GM21447 (cell line): ENCODE results near the gene RAB44.

ENCODE experiments used
- ATAC-seq: cut with Tn5 transposase; IDR thresholded peaks from one replicate; pipeline ENCODE4 v1.9.1; 2021; ENCODE audit not compliant: unreplicated experiment

The RAB44 gene

GRCh38 chr6:36769676-36770499, 72.3 kb downstream of the RAB44 start:
- ATAC-seq: no peak

DNA sequence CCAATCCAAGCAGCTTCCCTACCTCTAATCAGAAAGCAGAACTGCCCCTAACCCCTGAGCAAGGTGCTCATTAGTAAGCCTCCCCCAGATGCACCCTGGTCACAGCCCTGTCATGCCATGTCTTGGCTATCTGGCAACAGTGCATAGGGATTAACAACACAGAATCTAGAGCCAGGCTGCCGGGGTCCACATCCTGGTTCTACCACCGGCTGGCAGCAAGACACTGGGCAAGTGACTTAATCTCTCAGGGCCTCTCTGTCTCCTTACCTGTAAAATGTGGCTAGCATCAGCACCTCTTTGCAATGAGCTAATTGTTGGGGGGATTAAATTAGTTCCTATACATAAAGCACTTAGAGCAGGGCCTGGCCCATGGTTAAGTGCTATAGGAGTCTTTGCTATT, 73.5 kb downstream of the RAB44 start:
- no peak for ATAC-seq

GRCh38 chr6:36772397-36772796, 74.8 kb downstream of the RAB44 start:
- no peak for ATAC-seq

DNA sequence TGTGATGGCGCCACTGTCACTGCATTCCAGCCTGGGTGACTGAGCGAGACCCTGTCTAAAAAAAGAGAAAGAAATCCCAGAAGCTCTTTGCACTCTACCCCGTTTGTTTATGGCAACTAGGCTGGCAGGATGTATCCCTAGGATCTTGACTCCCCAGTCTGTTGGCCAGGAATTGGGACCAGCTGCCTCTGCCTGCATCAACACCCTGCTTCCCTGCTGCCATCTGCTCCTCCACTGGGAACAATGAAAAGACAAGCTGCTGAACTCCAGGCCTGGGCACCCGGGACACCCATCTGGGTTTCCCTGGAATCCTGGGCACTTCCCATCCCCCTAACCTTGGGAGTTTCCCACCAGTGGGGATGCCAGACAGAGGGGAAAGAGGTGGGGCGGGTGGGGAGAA, 76.7 kb downstream of the RAB44 start:
- no peak for ATAC-seq

GRCh38 chr6:36776167-36776566, 78.5 kb downstream of the RAB44 start:
- ATAC-seq: no peak

DNA sequence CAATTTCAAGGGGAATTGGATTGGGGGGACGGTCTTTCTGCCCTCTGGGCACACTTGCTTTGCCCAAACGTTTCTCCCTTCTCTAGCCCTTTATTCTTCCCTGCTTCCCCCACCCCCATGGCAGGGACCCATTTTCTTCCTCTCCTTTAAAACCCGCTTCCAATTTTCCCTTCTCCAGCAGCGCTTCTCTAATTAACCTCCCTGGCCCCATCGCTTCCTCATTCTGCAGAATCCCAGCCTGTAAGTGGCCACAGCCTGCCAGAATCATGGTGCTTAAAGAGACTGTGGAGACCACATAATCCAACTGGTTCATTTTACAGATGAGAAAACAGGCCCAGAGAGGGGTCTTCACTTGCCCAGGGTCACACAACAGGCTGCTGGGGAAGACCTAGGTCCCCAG, 80.2 kb downstream of the RAB44 start:
- no peak for ATAC-seq

- no peak for ATAC-seq
Measured at GRCh38 chr6:36779227-36779626, 81.6 kb downstream of the RAB44 start.

- ATAC-seq: no peak
Measured at GRCh38 chr6:36780442-36781177, 83.0 kb downstream of the RAB44 start.

DNA sequence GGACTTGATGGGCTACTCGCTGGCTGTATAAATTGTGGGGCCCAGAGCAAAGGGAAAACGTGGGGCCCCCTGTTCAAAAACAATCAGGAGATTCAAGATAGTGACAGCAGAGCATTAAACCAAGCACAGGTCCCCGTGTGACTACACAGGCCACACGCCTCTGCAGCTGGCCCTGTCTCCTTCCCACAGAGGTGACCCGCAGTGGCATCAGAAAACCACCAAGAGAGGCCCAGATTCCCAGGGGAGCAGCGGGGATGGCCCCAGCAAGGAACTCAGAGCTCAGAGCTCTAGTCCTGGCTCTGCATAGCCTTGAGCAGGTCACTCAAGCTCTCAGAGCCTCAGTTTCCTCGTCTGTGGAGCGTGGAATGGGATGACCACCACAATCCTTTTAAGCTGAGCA, 84.0 kb downstream of the RAB44 start:
- ATAC-seq: peak; percentile 62
